Sigmoid colon (tissue), 7 donors: Measurements from ENCODE around the gene SEMA4F. TPM values are rescaled to one million over a fixed set of nuclear protein-coding genes. Genes with fewer than 3 reads are reported as not detected.

Source experiments
- DNase-seq: peaks from one replicate; pipeline ENCODE4 v3.0.0-alpha.2; 2019
- H3K27ac ChIP-seq, 4 donors: fragments of 200-600 bp; sonication (generic); one replicate each; pipeline ENCODE4 v1.5.1; 2016 to 2019; ENCODE audit warnings: mild to moderate bottlenecking in 1 of 4
- H3K27me3 ChIP-seq, 3 donors: fragments of 200-600 bp; sonication (generic); one replicate each; pipeline ENCODE4 v1.5.1; 2019; ENCODE audit warnings: mild to moderate bottlenecking in 1 of 3
- H3K36me3 ChIP-seq, 4 donors: fragments of 200-600 bp; sonication (generic); one replicate each; pipeline ENCODE4 v1.5.1; 2016 to 2019
- H3K4me1 ChIP-seq, 4 donors: fragments of 200-600 bp; sonication (generic); one replicate each; pipeline ENCODE4 v1.5.1; 2017 to 2019
- H3K4me3 ChIP-seq, 4 donors: fragments of 200-600 bp; sonication (generic); one replicate each; pipeline ENCODE4 v1.5.1; 2017 to 2019; ENCODE audit warnings: mild to moderate bottlenecking in 2 of 4, moderate library complexity in 1 of 4
- H3K9me3 ChIP-seq, 4 donors: fragments of 200-600 bp in 3 of 4; sonication (generic) in 3 of 4; one replicate each; pipeline versions ENCODE4 v1.5.1 to v1.6.1; 2013 to 2019
- EP300 ChIP-seq, 4 donors: sonication (generic); formaldehyde crosslinking; IDR thresholded peaks; one replicate each; pipeline ENCODE4 v1.6.1; 2017; ENCODE audit warnings: antibody characterized with exemption in 4 of 4
- POLR2A ChIP-seq, 2 donors: fragments of 450-650 bp; IDR thresholded peaks; one replicate each; pipeline ENCODE4 v1.6.1; 2016; ENCODE audit warnings: antibody characterized with exemption in 2 of 2, mild to moderate bottlenecking in 2 of 2, moderate library complexity in 2 of 2
- POLR2AphosphoS5 ChIP-seq, 4 donors: sonication (generic); formaldehyde crosslinking; IDR thresholded peaks; one replicate each; pipeline ENCODE4 v1.6.1; 2017; ENCODE audit warnings: antibody characterized with exemption in 4 of 4
- WGBS, 2 donors: extraction: QIAGEN DNeasy Blood & Tissue Kit; methylation state at CpG; one replicate each; pipeline ENCODE4 v1.1.7; 2013; 5-methylcytosine and 5-hydroxymethylcytosine counted together
- intact Hi-C: fragments of 100-400 bp; cut with DNase I; formaldehyde crosslinking; loops from one replicate; pipeline ENCODE4 v1.15.1; 2023
- polyA plus RNA-seq, 3 donors: library from polyadenylated mRNA; stranded (reverse); fragments of 200-250 nt; gene quantifications; one replicate each; pipeline ENCODE4 v1.2.3, GENCODE V29; 2013
- total RNA-seq, 4 donors: library from RNA; depleted of rRNA; stranded (reverse); fragments of >200 nt; gene quantifications; one replicate each; pipeline ENCODE4 v1.1.0, GENCODE V29; 2016
- TF ChIP-seq, protein P1 (sequence below), 4 experiments: fragments of 450-650 bp in 3 of 4; fragments of 200-600 bp in 1 of 4; IDR thresholded peaks; one replicate each; pipeline ENCODE4 v1.5.1; 2016 to 2019; ENCODE audit warnings: antibody characterized with exemption in 4 of 4, mild to moderate bottlenecking in 3 of 4, moderate library complexity in 2 of 4
- donor health status: healthy with polysubstance abuse.
- donor health status: Bipolar disorder and iron deficiency.
- donor health status: healthy.

Gene SEMA4F
- total and polyA plus RNA-seq, 7 donors = 0.69 to 5.5 (median 3.2) TPM

DNA sequence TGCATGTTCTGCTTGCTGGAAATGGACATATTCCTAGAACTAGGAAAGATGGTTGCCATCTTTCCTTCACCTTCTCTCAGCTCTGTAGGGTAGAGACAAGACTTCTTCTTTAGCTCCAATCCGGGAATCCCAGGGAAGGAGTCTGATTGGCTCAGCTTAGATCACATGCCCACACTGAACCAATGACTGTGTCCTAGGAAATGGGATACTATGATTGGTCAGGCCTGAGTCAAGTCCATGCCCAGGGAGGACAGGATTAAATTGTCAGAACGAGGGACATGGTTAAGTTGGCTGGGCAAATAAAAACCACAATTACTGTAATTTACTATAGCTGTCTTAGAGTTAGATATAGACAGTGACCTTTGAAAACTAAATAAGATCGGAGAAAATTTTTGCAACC, 31.4 kb downstream of the SEMA4F start:
- TF ChIP-seq POLR2AphosphoS5 (IDR thresholded peaks at IDR 0.05) (no peak), EP300 (IDR thresholded peaks at IDR 0.05) (no peak), POLR2A (IDR thresholded peaks at IDR 0.05) (no peak)
- TF ChIP-seq, protein P1, sequence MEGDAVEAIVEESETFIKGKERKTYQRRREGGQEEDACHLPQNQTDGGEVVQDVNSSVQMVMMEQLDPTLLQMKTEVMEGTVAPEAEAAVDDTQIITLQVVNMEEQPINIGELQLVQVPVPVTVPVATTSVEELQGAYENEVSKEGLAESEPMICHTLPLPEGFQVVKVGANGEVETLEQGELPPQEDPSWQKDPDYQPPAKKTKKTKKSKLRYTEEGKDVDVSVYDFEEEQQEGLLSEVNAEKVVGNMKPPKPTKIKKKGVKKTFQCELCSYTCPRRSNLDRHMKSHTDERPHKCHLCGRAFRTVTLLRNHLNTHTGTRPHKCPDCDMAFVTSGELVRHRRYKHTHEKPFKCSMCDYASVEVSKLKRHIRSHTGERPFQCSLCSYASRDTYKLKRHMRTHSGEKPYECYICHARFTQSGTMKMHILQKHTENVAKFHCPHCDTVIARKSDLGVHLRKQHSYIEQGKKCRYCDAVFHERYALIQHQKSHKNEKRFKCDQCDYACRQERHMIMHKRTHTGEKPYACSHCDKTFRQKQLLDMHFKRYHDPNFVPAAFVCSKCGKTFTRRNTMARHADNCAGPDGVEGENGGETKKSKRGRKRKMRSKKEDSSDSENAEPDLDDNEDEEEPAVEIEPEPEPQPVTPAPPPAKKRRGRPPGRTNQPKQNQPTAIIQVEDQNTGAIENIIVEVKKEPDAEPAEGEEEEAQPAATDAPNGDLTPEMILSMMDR (IDR thresholded peaks at IDR 0.05) = no peak
- Histone ChIP-seq H3K36me3 (peaks cover 0 to 8% (median 0%) of the 10 kb centered on the region in 4 donors), H3K27ac (no peak overlapping the region), H3K27me3 (no peaks in the 10 kb centered on the region), H3K4me1 (no peaks in the 10 kb centered on the region), H3K9me3 (no peaks in the 10 kb centered on the region), H3K4me3 (no peak overlapping the region)
- DNase-seq = no peak
- 80 to 85% methylated on average over 3 of the region's 3 CpGs for WGBS, 2 donors
- intact Hi-C loops = no loop called here

DNA sequence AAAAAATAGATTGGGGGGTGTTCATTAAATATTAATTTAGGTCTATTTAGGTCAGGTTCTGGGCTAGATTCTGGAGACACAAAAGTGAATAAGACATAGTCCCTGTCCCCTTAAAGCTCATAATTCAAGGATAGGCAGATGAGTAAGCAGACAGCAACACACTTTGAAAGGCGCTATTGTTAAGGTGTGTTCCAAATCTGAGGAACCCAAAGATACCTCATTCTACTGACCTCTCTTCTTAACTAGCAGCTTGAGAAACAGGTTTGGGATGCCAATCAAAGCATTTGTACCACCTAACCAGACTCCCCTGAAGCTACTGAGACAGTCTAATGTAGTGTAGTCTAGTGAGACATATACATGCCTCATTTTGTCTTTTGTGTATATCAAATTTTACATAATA, 34.8 kb downstream of the SEMA4F start:
- Histone ChIP-seq H3K9me3 (no peaks in the 10 kb centered on the region), H3K4me3 (no peak overlapping the region), H3K4me1 (no peaks in the 10 kb centered on the region), H3K27me3 (no peaks in the 10 kb centered on the region), H3K27ac (no peak overlapping the region), H3K36me3 (no peaks in the 10 kb centered on the region)
- TF ChIP-seq POLR2AphosphoS5 (IDR thresholded peaks at IDR 0.05) (no peak), POLR2A (IDR thresholded peaks at IDR 0.05) (no peak), EP300 (IDR thresholded peaks at IDR 0.05) (no peak)
- TF ChIP-seq, protein P1 (IDR thresholded peaks at IDR 0.05) = no peak
- 95 to 100% methylated on average over 1 of the region's 1 CpG for WGBS, 2 donors
- no peak for DNase-seq
- intact Hi-C loops = no loop called here

DNA sequence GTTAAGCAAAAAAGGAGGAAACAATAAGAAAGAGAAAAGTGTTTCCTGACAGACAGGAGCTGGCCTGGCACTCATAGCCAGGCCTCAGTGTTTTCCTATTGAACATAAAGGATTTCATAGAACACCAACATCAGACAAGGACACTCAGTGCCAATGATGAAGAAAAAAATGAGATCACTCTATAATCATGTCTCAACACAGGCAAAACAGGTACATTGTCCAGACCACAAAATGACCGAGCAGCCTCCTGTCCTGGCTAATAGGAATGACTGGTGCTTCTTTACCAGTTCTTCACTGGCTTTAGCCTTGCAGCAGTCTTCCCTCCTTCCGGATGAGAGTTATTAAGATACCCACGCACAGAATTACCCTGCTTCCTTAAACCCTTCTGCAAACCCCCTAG, 35.6 kb downstream of the SEMA4F start:
- Histone ChIP-seq H3K27ac (no peak overlapping the region), H3K4me1 (no peaks in the 10 kb centered on the region), H3K4me3 (no peak overlapping the region), H3K27me3 (no peaks in the 10 kb centered on the region), H3K36me3 (no peaks in the 10 kb centered on the region), H3K9me3 (no peaks in the 10 kb centered on the region)
- WGBS, 2 donors = 83% methylated on average over 3 of the region's 3 CpGs
- TF ChIP-seq POLR2AphosphoS5 (IDR thresholded peaks at IDR 0.05) (no peak), EP300 (IDR thresholded peaks at IDR 0.05) (no peak), POLR2A (IDR thresholded peaks at IDR 0.05) (no peak)
- TF ChIP-seq, protein P1 (IDR thresholded peaks at IDR 0.05) = no peak
- no peak for DNase-seq
- intact Hi-C loops = no loop called here

DNA sequence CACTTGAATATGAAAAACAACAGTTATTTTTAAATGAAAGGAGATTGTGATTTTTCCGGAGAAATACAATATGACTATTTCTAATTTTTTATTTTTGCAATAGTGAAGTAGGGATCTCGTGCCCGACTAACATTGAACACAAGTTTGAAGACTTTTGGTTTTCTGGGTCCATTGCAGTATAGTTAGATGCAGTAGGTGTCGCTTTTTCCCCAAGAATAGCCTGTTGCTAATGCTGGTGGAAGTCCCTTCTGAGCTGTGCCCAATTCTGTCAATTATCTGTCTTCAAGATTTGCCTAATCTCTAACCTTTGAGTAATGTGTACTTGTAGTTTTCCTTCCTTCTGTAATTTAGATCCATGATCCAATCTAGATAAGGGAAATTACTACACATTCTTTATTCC, 36.5 kb downstream of the SEMA4F start:
- DNase-seq = no peak
- no peaks in the 10 kb centered on the region for H3K4me1 ChIP-seq
- H3K4me3 ChIP-seq = no peak overlapping the region
- no peak for TF ChIP-seq EP300 (IDR thresholded peaks at IDR 0.05)
- TF ChIP-seq, protein P1 (IDR thresholded peaks at IDR 0.05) = peak in 2 of 4 experiments; percentile 33 to 47
- TF ChIP-seq POLR2AphosphoS5 (IDR thresholded peaks at IDR 0.05) = no peak
- TF ChIP-seq POLR2A (IDR thresholded peaks at IDR 0.05) = no peak
- no peaks in the 10 kb centered on the region for H3K36me3 ChIP-seq
- H3K27me3 ChIP-seq = no peaks in the 10 kb centered on the region
- H3K9me3 ChIP-seq = no peaks in the 10 kb centered on the region
- intact Hi-C loops = no loop called here
- H3K27ac ChIP-seq = no peak overlapping the region
- WGBS, 2 donors = 3 to 7% methylated on average over 4 of the region's 4 CpGs

DNA sequence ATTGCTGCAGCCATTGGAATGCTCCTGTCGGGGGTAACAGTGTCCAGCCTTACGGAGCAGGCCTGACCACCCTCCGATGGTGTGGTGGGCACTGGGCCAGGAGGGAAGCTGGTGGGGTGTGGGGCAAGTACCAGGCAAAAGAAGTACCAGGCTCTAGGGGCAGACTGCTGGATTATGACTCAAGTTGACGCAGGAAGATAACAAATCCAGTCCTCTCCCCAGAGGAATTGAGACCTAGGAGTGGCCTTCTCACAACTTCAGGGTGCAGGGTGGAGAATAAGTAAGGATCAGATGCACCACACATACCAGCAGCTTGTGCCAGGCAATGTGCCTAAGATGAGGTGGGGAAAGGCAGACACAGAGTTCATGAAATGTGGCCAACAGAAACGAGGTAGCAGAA, 37.9 kb downstream of the SEMA4F start:
- H3K4me1 ChIP-seq = no peaks in the 10 kb centered on the region
- no peaks in the 10 kb centered on the region for H3K27me3 ChIP-seq
- TF ChIP-seq POLR2AphosphoS5 (IDR thresholded peaks at IDR 0.05) (no peak), POLR2A (IDR thresholded peaks at IDR 0.05) (no peak), EP300 (IDR thresholded peaks at IDR 0.05) (no peak)
- TF ChIP-seq, protein P1 (IDR thresholded peaks at IDR 0.05) = no peak
- H3K36me3 ChIP-seq = no peaks in the 10 kb centered on the region
- H3K27ac ChIP-seq = no peak overlapping the region
- no peak overlapping the region for H3K4me3 ChIP-seq
- intact Hi-C loops = no loop called here
- no peaks in the 10 kb centered on the region for H3K9me3 ChIP-seq
- 57 to 79% methylated on average over 5 of the region's 5 CpGs for WGBS, 2 donors
- DNase-seq = no peak
